HG03442 (cell line): ENCODE measurements around the gene ANKRD55.
"Not testable (repeated sequence)": the region's sequence is repeated elsewhere in the genome, so short reads cannot be mapped to it uniquely, and the experiment has no call there.

Source experiments
- ATAC-seq: cut with Tn5 transposase; IDR thresholded peaks from one replicate; pipeline ENCODE4 v1.9.1; 2021; ENCODE audit warnings: mild to moderate bottlenecking, moderate library complexity; ENCODE audit not compliant: unreplicated experiment

ANKRD55 gene

GRCh38 chr5:56147106-56147505 is 86.0 kb downstream of the ANKRD55 start:
- no peak for ATAC-seq

GRCh38 chr5:56146674-56147073 is 86.5 kb downstream of the ANKRD55 start:
- no peak for ATAC-seq

- ATAC-seq, result no peak
These were observed 87.6 kb downstream of the ANKRD55 start for GRCh38 chr5:56145511-56145910.

GRCh38 chr5:56145106-56145505 is 88.0 kb downstream of the ANKRD55 start:
- no peak for ATAC-seq

GRCh38 chr5:56144211-56144610 is 88.9 kb downstream of the ANKRD55 start:
- no peak for ATAC-seq

- no peak for ATAC-seq
These were observed 89.8 kb downstream of the ANKRD55 start for GRCh38 chr5:56143373-56143714.

GRCh38 chr5:56142614-56143372 is 90.3 kb downstream of the ANKRD55 start:
- ATAC-seq, result peak; percentile 71

GRCh38 chr5:56142233-56142613 is 90.9 kb downstream of the ANKRD55 start:
- no peak for ATAC-seq

GRCh38 chr5:56140073-56140472 is 93.1 kb downstream of the ANKRD55 start:
- ATAC-seq, result no peak

- ATAC-seq, result no peak
These were observed 102.5 kb downstream of the ANKRD55 start for GRCh38 chr5:56130664-56131063.

- ATAC-seq, result no peak
These were observed 103.8 kb downstream of the ANKRD55 start for GRCh38 chr5:56129288-56129687.

GRCh38 chr5:56128113-56128512 is 105.0 kb downstream of the ANKRD55 start:
- ATAC-seq, result no peak

- ATAC-seq, result no peak
These were observed 106.5 kb downstream of the ANKRD55 start for GRCh38 chr5:56126487-56127179.

GRCh38 chr5:56123531-56124243 is 109.4 kb downstream of the ANKRD55 start:
- ATAC-seq, result no peak

- ATAC-seq, result not testable (repeated sequence)
These were observed 110.7 kb downstream of the ANKRD55 start for GRCh38 chr5:56122360-56122985.

GRCh38 chr5:56119050-56119449 is 114.1 kb downstream of the ANKRD55 start:
- ATAC-seq, result no peak

GRCh38 chr5:56116599-56117141 is 116.5 kb downstream of the ANKRD55 start:
- ATAC-seq, result no peak

GRCh38 chr5:56115589-56115988 is 117.5 kb downstream of the ANKRD55 start:
- no peak for ATAC-seq

- ATAC-seq, result no peak
These were observed 120.5 kb downstream of the ANKRD55 start for GRCh38 chr5:56112526-56113121.

GRCh38 chr5:56111404-56111781 is 121.7 kb downstream of the ANKRD55 start:
- no peak for ATAC-seq
